Measurements from ENCODE around the gene UNC5A. TPM values are rescaled to one million over a fixed set of nuclear protein-coding genes. Genes with fewer than 3 reads are reported as not detected.

UNC5A gene
- total RNA-seq, 2 experiments from 2014 or later, result not detected

DNA sequence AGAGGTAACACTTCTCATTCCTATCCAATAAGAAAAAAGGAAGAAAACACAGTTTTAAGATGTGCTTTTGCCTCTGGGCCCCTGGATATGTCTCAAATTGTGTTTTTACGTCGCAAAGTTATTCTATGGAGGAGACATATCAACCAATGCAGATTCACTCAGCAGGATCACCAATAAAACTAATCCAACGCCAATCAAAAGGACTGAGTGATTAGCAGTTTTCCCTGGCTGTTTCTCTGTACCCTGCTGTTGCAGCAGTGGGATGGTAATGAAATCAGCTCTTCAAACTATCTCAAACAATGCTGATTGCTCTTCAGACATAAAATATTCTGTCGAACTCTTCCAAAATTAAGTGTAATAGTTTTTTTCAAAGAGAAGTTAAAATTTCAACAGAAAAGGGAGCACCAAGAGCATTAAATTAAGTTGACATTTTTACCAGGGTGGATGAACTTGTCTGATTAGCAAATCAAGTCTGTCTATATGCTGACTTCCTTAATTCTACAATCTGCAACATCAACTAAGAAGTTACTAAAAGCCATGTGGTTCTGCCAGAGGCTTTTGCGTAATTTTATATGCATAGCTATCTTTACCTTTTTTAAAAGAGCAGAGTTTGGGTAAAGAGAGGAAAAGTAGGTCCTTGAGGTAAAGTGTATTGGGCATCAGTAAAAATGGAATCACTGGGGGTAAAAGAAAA lies 98.5 kb downstream of the UNC5A start:
- intact Hi-C loops (cut with DNase I, micrococcal nuclease), result no loop called here
- H3K4me3 ChIP-seq (ENCODE audit: low read length), result no peak overlapping the region
- Mint-ChIP-seq H3K4me3 (no peak overlapping the region), H3K27me3 (no peaks in the 10 kb centered on the region), H3K36me3 (ENCODE audit: low read depth) (peaks cover 91% of the 10 kb centered on the region), H3K9me3 (no peaks in the 10 kb centered on the region), H3K27ac (no peak overlapping the region), H3K4me1 (ENCODE audit: low read depth) (no peaks in the 10 kb centered on the region)
- peaks cover 62% of the 10 kb centered on the region for H3K36me3 ChIP-seq (ENCODE audit: insufficient read depth, low read length)
- no peak for DNase-seq
- no peak overlapping the region for H3K27ac ChIP-seq (ENCODE audit: low read depth in 1 of 2, low read length in 2 of 2)
- no peaks in the 10 kb centered on the region for H3K4me1 ChIP-seq (ENCODE audit: insufficient read depth, low read length)
- POLR2A ChIA-PET, result no interaction called here
- CTCF ChIA-PET, result no interaction called here
- H3K9me3 ChIP-seq (ENCODE audit: control insufficient read depth in 1 of 2, insufficient read depth in 1 of 2, low read length in 2 of 2), result no peaks in the 10 kb centered on the region
- H3K27me3 ChIP-seq (ENCODE audit: control insufficient read depth in 1 of 2, insufficient read depth in 2 of 2, low read length in 2 of 2), result no peaks in the 10 kb centered on the region
- TF ChIP-seq, protein P1, sequence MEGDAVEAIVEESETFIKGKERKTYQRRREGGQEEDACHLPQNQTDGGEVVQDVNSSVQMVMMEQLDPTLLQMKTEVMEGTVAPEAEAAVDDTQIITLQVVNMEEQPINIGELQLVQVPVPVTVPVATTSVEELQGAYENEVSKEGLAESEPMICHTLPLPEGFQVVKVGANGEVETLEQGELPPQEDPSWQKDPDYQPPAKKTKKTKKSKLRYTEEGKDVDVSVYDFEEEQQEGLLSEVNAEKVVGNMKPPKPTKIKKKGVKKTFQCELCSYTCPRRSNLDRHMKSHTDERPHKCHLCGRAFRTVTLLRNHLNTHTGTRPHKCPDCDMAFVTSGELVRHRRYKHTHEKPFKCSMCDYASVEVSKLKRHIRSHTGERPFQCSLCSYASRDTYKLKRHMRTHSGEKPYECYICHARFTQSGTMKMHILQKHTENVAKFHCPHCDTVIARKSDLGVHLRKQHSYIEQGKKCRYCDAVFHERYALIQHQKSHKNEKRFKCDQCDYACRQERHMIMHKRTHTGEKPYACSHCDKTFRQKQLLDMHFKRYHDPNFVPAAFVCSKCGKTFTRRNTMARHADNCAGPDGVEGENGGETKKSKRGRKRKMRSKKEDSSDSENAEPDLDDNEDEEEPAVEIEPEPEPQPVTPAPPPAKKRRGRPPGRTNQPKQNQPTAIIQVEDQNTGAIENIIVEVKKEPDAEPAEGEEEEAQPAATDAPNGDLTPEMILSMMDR (IDR thresholded peaks at IDR 0.05), result no peak
- no peak for ATAC-seq (ENCODE audit: poor library complexity)

DNA sequence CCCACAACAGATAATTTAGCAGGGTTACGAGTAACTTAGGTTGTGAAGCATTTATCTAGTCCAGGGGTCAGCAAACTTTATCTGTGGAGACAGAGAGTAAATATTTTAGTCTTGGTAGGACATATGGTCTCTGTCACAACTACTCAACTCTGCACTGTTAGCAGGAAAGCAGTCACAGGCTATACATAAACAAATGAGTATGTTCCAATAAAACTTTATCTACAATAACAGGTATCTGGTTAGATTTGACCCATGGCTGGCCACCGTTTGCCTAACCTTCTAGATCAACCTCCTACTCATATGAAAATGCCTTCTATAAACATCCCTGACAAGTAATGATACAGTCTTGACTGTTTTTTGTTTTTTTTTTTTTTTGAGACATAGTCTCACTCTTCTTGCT lies 101.8 kb downstream of the UNC5A start:
- Histone ChIP-seq H3K27me3 (ENCODE audit: control insufficient read depth in 1 of 2, insufficient read depth in 2 of 2, low read length in 2 of 2) (no peaks in the 10 kb centered on the region), H3K4me3 (ENCODE audit: low read length) (no peak overlapping the region), H3K9me3 (ENCODE audit: control insufficient read depth in 1 of 2, insufficient read depth in 1 of 2, low read length in 2 of 2) (no peaks in the 10 kb centered on the region), H3K36me3 (ENCODE audit: insufficient read depth, low read length) (peaks cover 40% of the 10 kb centered on the region), H3K4me1 (ENCODE audit: insufficient read depth, low read length) (no peaks in the 10 kb centered on the region), H3K27ac (ENCODE audit: low read depth in 1 of 2, low read length in 2 of 2) (no peak overlapping the region)
- no peaks in the 10 kb centered on the region for H3K9me3 Mint-ChIP-seq
- H3K27ac Mint-ChIP-seq, result no peak overlapping the region
- ATAC-seq (ENCODE audit: poor library complexity) (no peak), DNase-seq (no peak)
- POLR2A ChIA-PET, result no interaction called here
- intact Hi-C loops (cut with DNase I, micrococcal nuclease), result no loop called here
- peaks cover 6% of the 10 kb centered on the region for H3K4me1 Mint-ChIP-seq (ENCODE audit: low read depth)
- no peak overlapping the region for H3K4me3 Mint-ChIP-seq
- TF ChIP-seq, protein P1 (IDR thresholded peaks at IDR 0.05), result no peak
- H3K36me3 Mint-ChIP-seq (ENCODE audit: low read depth), result peaks cover 87% of the 10 kb centered on the region
- CTCF ChIA-PET, result no interaction called here
- H3K27me3 Mint-ChIP-seq, result no peaks in the 10 kb centered on the region

DNA sequence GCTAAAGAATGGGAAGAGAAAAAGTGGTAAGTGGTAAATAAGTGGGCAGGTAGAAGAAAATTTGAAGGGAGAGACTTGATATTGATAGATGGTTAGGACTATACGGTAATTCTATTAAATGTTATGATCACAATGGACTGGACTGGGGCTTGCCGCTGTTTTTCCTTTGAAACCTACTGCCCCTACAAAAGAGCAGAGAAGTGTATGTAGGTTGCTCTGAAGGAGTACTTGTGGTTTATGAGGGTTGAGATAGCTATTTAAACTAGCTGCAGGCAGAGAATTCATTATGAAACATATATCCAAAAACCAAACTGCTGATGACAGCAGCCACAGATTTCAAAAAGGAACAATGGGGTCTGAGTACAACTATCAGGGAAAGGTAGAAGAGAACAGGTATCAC lies 105.5 kb downstream of the UNC5A start:
- no peak overlapping the region for H3K4me3 ChIP-seq (ENCODE audit: low read length)
- CTCF ChIA-PET, result interaction anchor here (0.7 kb wide), 1 partner anchor 40 kb away, joined by 3 read pairs; no protein-coding TSS in a partner anchor
- no peak overlapping the region for H3K4me3 Mint-ChIP-seq

More for the DNA sequence above, 105.5 kb downstream of the UNC5A start:
- H3K27me3 Mint-ChIP-seq, result no peaks in the 10 kb centered on the region
- POLR2A ChIA-PET, result no interaction called here
- H3K36me3 ChIP-seq (ENCODE audit: insufficient read depth, low read length), result peaks cover 21% of the 10 kb centered on the region
- H3K36me3 Mint-ChIP-seq (ENCODE audit: low read depth), result peaks cover 75% of the 10 kb centered on the region
- no peaks in the 10 kb centered on the region for H3K27me3 ChIP-seq (ENCODE audit: control insufficient read depth in 1 of 2, insufficient read depth in 2 of 2, low read length in 2 of 2)
- H3K27ac ChIP-seq (ENCODE audit: low read depth in 1 of 2, low read length in 2 of 2), result no peak overlapping the region
- H3K9me3 Mint-ChIP-seq, result no peaks in the 10 kb centered on the region
- intact Hi-C loops (cut with DNase I, micrococcal nuclease), result no loop called here
- H3K9me3 ChIP-seq (ENCODE audit: control insufficient read depth in 1 of 2, insufficient read depth in 1 of 2, low read length in 2 of 2), result no peaks in the 10 kb centered on the region
- H3K27ac Mint-ChIP-seq, result peak overlapping the region; percentile 3
- DNase-seq (no peak), ATAC-seq (ENCODE audit: poor library complexity) (no peak)
- TF ChIP-seq, protein P1 (IDR thresholded peaks at IDR 0.05), result no peak
- no peaks in the 10 kb centered on the region for H3K4me1 ChIP-seq (ENCODE audit: insufficient read depth, low read length)
- H3K4me1 Mint-ChIP-seq (ENCODE audit: low read depth), result peaks cover 13% of the 10 kb centered on the region

All from CD4-positive, alpha-beta T cell (primary cell).